Kidney epithelial cell (primary cell): ENCODE results near the gene TMEM30A. TPM values are rescaled to one million over a fixed set of nuclear protein-coding genes. Genes with fewer than 3 reads are reported as not detected.

Experiments used
- DNase-seq: peaks from one replicate; pipeline ENCODE4 v3.0.0-alpha.2; 2010; ENCODE audit warnings: low read depth
- H3K27me3 ChIP-seq: 2 replicates; pipeline ENCODE4 v1.6.0; 2011; ENCODE audit warnings: low read length; ENCODE audit not compliant: control insufficient read depth, insufficient read depth
- H3K36me3 ChIP-seq: 2 replicates; pipeline ENCODE4 v1.5.1; 2011; ENCODE audit warnings: low read length; ENCODE audit not compliant: control insufficient read depth, insufficient read depth
- H3K4me3 ChIP-seq: 2 replicates; pipeline ENCODE4 v1.5.1; 2011; ENCODE audit warnings: low read depth, mild to moderate bottlenecking, control low read depth, low read length
- total RNA-seq: library from RNA; depleted of rRNA; stranded (reverse); fragments of >200 nt; gene quantifications from 2 replicates; pipeline ENCODE4 v1.2.3, GENCODE V29; 2015
- TF ChIP-seq, protein P1 (sequence below): IDR thresholded peaks from 2 replicates; pipeline ENCODE4 v1.5.1; 2011; ENCODE audit warnings: mild to moderate bottlenecking, moderate library complexity, low read length, control low read depth, inconsistent platforms; ENCODE audit not compliant: insufficient read depth, poor library complexity, severe bottlenecking

The TMEM30A gene
- total RNA-seq, 1 donor from 2014 or later = 88.9 TPM

- H3K27me3 ChIP-seq = peaks cover 16% of the 10 kb centered on the region
- H3K36me3 ChIP-seq = no peaks in the 10 kb centered on the region
- peak; percentile 85 for DNase-seq
- peak within 1 kb of the TSS; percentile 65 for H3K4me3 ChIP-seq
- TF ChIP-seq, protein P1, sequence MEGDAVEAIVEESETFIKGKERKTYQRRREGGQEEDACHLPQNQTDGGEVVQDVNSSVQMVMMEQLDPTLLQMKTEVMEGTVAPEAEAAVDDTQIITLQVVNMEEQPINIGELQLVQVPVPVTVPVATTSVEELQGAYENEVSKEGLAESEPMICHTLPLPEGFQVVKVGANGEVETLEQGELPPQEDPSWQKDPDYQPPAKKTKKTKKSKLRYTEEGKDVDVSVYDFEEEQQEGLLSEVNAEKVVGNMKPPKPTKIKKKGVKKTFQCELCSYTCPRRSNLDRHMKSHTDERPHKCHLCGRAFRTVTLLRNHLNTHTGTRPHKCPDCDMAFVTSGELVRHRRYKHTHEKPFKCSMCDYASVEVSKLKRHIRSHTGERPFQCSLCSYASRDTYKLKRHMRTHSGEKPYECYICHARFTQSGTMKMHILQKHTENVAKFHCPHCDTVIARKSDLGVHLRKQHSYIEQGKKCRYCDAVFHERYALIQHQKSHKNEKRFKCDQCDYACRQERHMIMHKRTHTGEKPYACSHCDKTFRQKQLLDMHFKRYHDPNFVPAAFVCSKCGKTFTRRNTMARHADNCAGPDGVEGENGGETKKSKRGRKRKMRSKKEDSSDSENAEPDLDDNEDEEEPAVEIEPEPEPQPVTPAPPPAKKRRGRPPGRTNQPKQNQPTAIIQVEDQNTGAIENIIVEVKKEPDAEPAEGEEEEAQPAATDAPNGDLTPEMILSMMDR = no peak
Observed at GRCh38 chr6:75205776-75206575, 78.6 kb downstream of the TMEM30A start, which contains the start of gene COL12A1. Gene COL12A1, minus strand, starts transcription at chr6:75206053. Its CDS starts 3,261 bp downstream, at chr6:75202792.

DNA sequence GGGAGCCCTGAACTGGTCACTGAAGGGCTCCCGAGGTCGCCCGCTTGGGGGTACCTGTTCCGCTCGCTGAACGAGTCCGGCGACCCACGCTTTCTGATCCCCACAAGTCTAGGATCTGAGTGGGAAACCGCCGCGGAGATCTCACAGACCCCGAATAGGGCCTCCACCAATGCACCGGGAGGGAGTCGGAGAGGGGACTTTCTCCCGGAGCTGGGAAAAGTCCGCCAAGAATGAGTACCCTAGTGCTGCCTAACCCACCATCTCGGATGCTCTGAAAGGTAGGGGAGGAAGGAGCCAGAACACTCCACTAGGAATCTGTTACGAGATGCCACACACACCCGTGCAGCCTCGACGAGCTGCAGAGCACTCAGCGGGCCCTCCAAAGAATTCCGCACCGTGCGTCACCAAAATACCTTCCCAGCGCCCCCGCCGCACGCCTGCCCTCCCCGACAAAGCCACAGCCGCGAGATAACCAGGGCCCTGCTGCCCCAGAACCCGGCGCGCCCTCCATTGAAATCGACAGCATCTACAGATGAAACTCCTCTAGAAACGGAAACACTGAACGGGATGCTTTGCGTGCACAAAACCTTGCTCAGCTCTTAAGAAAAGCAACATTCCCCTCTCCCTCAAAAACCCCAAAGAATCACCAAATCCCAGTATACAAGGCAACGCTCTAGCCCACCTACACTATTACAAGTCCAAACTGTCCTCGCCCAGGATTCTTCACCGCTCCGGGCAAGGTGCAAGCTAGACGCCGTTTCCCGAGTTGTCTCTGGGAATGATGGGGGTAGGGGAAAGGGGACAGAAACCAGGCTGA, 79.4 kb downstream of the TMEM30A start:
- TF ChIP-seq, protein P1 = no peak
- DNase-seq = no peak
- H3K36me3 ChIP-seq = no peaks in the 10 kb centered on the region
- H3K4me3 ChIP-seq = peak overlapping the region; percentile 65
- peaks cover 16% of the 10 kb centered on the region for H3K27me3 ChIP-seq

DNA sequence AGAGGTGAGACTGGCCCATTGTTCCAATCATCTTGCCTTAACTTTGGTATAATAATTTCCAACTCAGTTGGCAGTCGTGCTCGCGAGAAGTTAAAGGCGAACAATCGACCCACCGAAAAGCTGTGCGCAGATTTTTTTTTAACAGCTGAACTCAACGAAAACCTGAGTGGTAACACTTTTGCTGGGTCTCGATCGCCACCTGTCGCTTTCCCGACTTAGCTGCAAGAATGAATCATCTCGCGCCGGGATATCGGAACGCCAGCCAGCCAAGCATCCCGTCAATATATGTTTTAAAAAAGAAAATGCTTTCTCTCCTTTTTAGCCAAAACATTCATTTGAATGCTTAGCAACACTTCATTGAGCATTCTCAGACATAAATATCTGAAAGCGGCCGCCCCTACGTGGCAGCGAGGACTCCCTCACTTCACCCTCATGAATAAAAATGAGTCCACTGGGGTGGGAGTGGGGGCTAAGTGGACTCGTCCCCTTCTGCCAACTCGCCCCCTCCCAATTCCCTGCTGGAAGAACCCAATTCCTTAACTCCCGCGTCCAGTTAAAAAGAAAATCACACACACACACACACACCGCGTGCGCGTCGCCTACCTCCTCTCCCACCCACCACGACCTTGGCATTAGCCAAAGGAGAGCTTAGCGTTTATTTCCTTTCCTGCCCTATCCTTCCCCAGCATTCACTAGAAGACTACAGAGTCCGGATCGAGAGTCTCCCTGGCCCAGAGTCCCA, 80.2 kb downstream of the TMEM30A start:
- Histone ChIP-seq H3K4me3 (peak overlapping the region; percentile 65), H3K27me3 (peaks cover 16% of the 10 kb centered on the region), H3K36me3 (no peaks in the 10 kb centered on the region)
- DNase-seq = no peak
- TF ChIP-seq, protein P1 = peak; percentile 83

DNA sequence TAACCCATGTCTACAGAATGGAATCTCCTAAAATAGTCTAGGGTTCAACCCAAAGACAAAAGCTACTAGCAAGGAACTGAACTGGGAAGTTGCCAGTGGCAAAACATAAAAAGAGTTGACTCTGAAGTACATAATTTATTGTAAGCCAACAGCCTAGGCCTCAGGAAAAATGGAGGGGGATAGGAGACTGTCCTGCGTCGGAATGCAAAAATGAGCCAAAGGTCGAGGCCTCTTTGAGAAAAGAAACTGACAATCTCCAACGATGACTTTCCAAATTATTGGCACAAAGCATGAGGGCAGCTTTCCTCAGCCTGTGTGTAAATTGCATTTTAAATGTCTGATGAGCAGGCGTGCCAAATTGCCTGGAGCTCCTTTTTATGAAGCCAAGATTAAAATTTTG, 80.9 kb downstream of the TMEM30A start:
- no peaks in the 10 kb centered on the region for H3K36me3 ChIP-seq
- no peak overlapping the region for H3K4me3 ChIP-seq
- peaks cover 16% of the 10 kb centered on the region for H3K27me3 ChIP-seq
- TF ChIP-seq, protein P1 = no peak
- no peak for DNase-seq

Other genes with a start within 250 kb of the TMEM30A start
- gene COL12A1, start 78.7 kb downstream of the TMEM30A start, total RNA-seq = 19.2 and 24.3 TPM in 2 replicates
- 171 and 181 TPM in 2 replicates for gene COX7A2, start 41.0 kb downstream of the TMEM30A start, total RNA-seq
- gene FILIP1, start 209.0 kb upstream of the TMEM30A start, total RNA-seq = 0.04 and 0.21 TPM in 2 replicates